Adrenal gland (tissue), 5 donors: ENCODE measurements around the gene TPRN.

Experiments used
- CTCF ChIP-seq, 6 experiments: fragments of 450-650 bp in 4 of 6; fragments of 200-600 bp in 2 of 6; sonication (generic) in 1 of 6; IDR thresholded peaks; 1 replicate in 5 of 6; 2 replicates in 1 of 6; pipeline versions ENCODE4 v1.5.1 to v1.8.0; 2016 to 2021; ENCODE audit warnings: antibody characterized with exemption in 6 of 6, mild to moderate bottlenecking in 2 of 6, moderate library complexity in 1 of 6
- POLR2A ChIP-seq, 2 donors: fragments of 450-650 bp; IDR thresholded peaks; one replicate each; pipeline ENCODE4 v1.6.1; 2017; ENCODE audit warnings: antibody characterized with exemption in 2 of 2, mild to moderate bottlenecking in 2 of 2, moderate library complexity in 1 of 2
- donor health status: DM: no; HTN: no; CAD: no.

DNA sequence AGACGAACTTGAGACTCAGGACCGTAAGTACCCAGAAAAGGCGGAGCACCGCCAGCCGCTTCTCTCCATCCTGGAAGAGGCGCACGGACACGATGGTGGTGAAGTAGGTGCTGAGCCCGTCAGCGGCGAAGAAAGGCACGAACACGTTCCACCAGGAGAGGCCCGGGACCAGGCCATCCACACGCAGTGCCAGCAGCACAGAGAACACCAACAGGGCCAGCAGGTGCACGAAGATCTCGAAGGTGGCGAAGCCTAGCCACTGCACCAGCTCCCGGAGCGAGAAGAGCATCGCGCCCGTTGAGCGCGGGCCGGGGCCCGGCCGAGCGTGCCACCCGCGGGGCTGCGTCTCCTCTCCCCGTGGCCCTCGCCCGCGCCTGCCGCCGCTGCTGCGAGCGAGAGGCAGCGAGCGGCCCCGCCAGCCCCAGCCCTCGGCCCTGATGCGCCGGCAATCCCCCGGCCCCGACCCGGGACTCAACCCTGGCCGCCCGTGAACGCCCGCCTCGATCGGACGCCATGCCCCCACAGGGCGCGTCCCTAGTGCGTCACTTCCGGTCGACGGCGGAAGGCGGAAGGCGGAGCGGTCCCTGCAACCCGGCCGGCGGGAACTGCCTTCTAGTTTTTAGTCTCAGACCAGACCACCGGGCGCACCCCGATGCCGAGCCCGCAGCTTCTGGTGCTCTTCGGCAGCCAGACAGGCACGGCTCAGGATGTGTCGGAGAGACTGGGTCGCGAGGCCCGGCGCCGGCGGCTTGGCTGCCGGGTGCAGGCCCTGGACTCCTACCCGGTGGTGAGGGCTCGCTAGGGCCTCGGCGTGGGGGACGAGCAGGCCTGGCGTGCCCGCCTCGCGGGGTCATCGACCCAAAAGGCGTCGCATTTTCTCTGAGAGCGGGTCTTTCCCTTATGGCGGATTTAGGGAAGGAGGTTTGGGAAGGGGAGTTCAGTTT is 4.9 kb upstream of the TPRN start, which contains the start of the genes NDOR1 and TMEM203:
- TF ChIP-seq CTCF (IDR thresholded peaks at IDR 0.05) (no peak), POLR2A (IDR thresholded peaks at IDR 0.05) (peak in 1 of 2 donors; percentile 61)
